ENCODE data around the gene FNDC1. TPM values are rescaled to one million over a fixed set of nuclear protein-coding genes. Genes with fewer than 3 reads are reported as not detected.

Gene FNDC1
- total and polyA plus RNA-seq, 11 donors: 0.08 to 7.5 (median 1.2) TPM

- intact Hi-C loops (cut with DNase I): loop anchor here in 2 of 10 donors (10.0 kb wide), 1 partner anchor 399 kb away; no protein-coding TSS in a partner anchor
- Histone ChIP-seq H3K36me3 (no peaks in the 10 kb centered on the region), H3K4me1 (peaks cover 0 to 11% (median 0%) of the 10 kb centered on the region in 12 donors), H3K9me3 (no peaks in the 10 kb centered on the region), H3K4me3 (no peak overlapping the region), H3K27me3 (no peaks in the 10 kb centered on the region), H3K27ac (no peak overlapping the region)
- DNase-seq (no peak), ATAC-seq (no peak)
- TF ChIP-seq CTCF (IDR thresholded peaks at IDR 0.05): no peak
- TF ChIP-seq POLR2A (IDR thresholded peaks at IDR 0.05): no peak
- 87 to 92% (median 91%) methylated on average over 5 of the region's 5 CpGs for WGBS, 4 donors
Observed at GRCh38 chr6:159256128-159256527, 86.9 kb downstream of the FNDC1 start.

- Histone ChIP-seq H3K36me3 (no peaks in the 10 kb centered on the region), H3K4me3 (no peak overlapping the region), H3K27me3 (no peaks in the 10 kb centered on the region), H3K9me3 (no peaks in the 10 kb centered on the region), H3K4me1 (peaks cover 0 to 14% (median 0%) of the 10 kb centered on the region in 12 donors), H3K27ac (no peak overlapping the region)
- intact Hi-C loops (cut with DNase I): loop anchor here in 2 of 10 donors (10.0 kb wide), 1 partner anchor 397 kb away; no protein-coding TSS in a partner anchor
- DNase-seq (no peak), ATAC-seq (no peak)
- TF ChIP-seq POLR2A (IDR thresholded peaks at IDR 0.05): no peak
- TF ChIP-seq CTCF (IDR thresholded peaks at IDR 0.05): no peak
- 80 to 91% (median 90%) methylated on average over 6 of the region's 6 CpGs for WGBS, 4 donors
Observed at GRCh38 chr6:159257846-159258245, 88.6 kb downstream of the FNDC1 start.

GRCh38 chr6:159259441-159260125, 90.4 kb downstream of the FNDC1 start:
- no peaks in the 10 kb centered on the region for H3K27me3 ChIP-seq
- ATAC-seq (no peak), DNase-seq (no peak)
- no peaks in the 10 kb centered on the region for H3K9me3 ChIP-seq
- no peak for TF ChIP-seq POLR2A (IDR thresholded peaks at IDR 0.05)
- no peak for TF ChIP-seq CTCF (IDR thresholded peaks at IDR 0.05)
- intact Hi-C loops (cut with DNase I): loop anchor here in 2 of 10 donors (10.0 kb wide), 1 partner anchor 395 kb away; no protein-coding TSS in a partner anchor
- peaks cover 0 to 16% (median 0%) of the 10 kb centered on the region in 12 donors for H3K4me1 ChIP-seq
- no peaks in the 10 kb centered on the region for H3K36me3 ChIP-seq
- no peak overlapping the region for H3K27ac ChIP-seq
- WGBS, 4 donors: 66 to 78% (median 73%) methylated on average over 3 of the region's 3 CpGs
- H3K4me3 ChIP-seq: no peak overlapping the region

- WGBS, 4 donors: 77 to 87% (median 82%) methylated on average over 4 of the region's 4 CpGs
Observed at GRCh38 chr6:159260208-159260607, 91.0 kb downstream of the FNDC1 start.

More at GRCh38 chr6:159260208-159260607, 91.0 kb downstream of the FNDC1 start:
- no peak for DNase-seq
- ATAC-seq: no peak
- TF ChIP-seq CTCF (IDR thresholded peaks at IDR 0.05) (no peak), POLR2A (IDR thresholded peaks at IDR 0.05) (no peak)
- Histone ChIP-seq H3K27me3 (no peaks in the 10 kb centered on the region), H3K9me3 (no peaks in the 10 kb centered on the region), H3K36me3 (no peaks in the 10 kb centered on the region), H3K4me1 (peaks cover 0 to 16% (median 0%) of the 10 kb centered on the region in 12 donors), H3K27ac (no peak overlapping the region), H3K4me3 (no peak overlapping the region)
- intact Hi-C loops (cut with DNase I): no loop called here

Data from heart left ventricle (tissue), 16 donors.